ENCODE data around the gene CD22. TPM values are rescaled to one million over a fixed set of nuclear protein-coding genes. Genes with fewer than 3 reads are reported as not detected.

The CD22 gene
- total and polyA plus RNA-seq, 2 of the 4 experiments (the other 2 are of a cell fraction), result 0.18 to 0.22 TPM

GRCh38 chr19:35310331-35310730 lies 18.7 kb upstream of the CD22 start:
- Histone ChIP-seq H2AK5ac (ENCODE audit: low read depth, low read length) (no peak overlapping the region), H2AK9ac (replicated peaks; ENCODE audit: low read depth, low read length, poor library complexity) (no peak overlapping the region), H2BK120ac (ENCODE audit: low read depth, low read length) (no peak overlapping the region), H3K9ac (ENCODE audit: low read depth, low read length) (no peak overlapping the region), H2BK20ac (ENCODE audit: low read depth, low read length) (no peak overlapping the region), H3K4me3 (ENCODE audit: insufficient read depth, low read depth, low read length) (no peak overlapping the region), H3K9me3 (ENCODE audit: control insufficient read depth, insufficient read depth, low read length) (no peaks in the 10 kb centered on the region), H2AFZ (replicated peaks; ENCODE audit: low read length, poor library complexity) (no peak overlapping the region), H4K91ac (ENCODE audit: insufficient read depth, low read depth, low read length) (no peak overlapping the region), H3K27ac (ENCODE audit: insufficient read depth, low read length) (no peak overlapping the region), H4K5ac (ENCODE audit: low read depth, low read length) (no peak overlapping the region), H3K14ac (replicated peaks; ENCODE audit: low read depth, low read length) (no peak overlapping the region), H4K20me1 (ENCODE audit: insufficient read depth, low read length) (no peaks in the 10 kb centered on the region), H2BK5ac (ENCODE audit: low read depth, low read length, poor library complexity, severe bottlenecking) (no peak overlapping the region), H4K8ac (ENCODE audit: low read depth in 2 of 2, low read length in 2 of 2) (no peak overlapping the region), H3K4ac (ENCODE audit: low read depth, low read length) (no peak overlapping the region), H3K23ac (ENCODE audit: low read depth, low read length) (no peak overlapping the region), H3K9me1 (ENCODE audit: insufficient read depth, low read length) (no peaks in the 10 kb centered on the region), H3K56ac (ENCODE audit: extremely low read depth, insufficient read depth, low read length) (no peak overlapping the region), H3K27me3 (ENCODE audit: control insufficient read depth, insufficient read depth, low read length) (no peaks in the 10 kb centered on the region; the same call in 1 of the 2 replicates), H3K18ac (ENCODE audit: low read depth, low read length) (no peak overlapping the region), H3K4me2 (ENCODE audit: low read depth, low read length) (no peak overlapping the region), H3K4me1 (ENCODE audit: control insufficient read depth, insufficient read depth, low read length) (no peaks in the 10 kb centered on the region), H2BK15ac (ENCODE audit: low read depth, low read length) (no peak overlapping the region), H3K79me1 (ENCODE audit: low read depth in 1 of 2, low read length in 2 of 2) (no peaks in the 10 kb centered on the region), H3K36me3 (ENCODE audit: control insufficient read depth, insufficient read depth, low read length) (no peaks in the 10 kb centered on the region)
- ChIA-PET CTCF (no interaction called here), POLR2A (ENCODE audit: unreplicated experiment) (no interaction called here)
- TF ChIP-seq BHLHE40 (IDR thresholded peaks at IDR 0.05; ENCODE audit: low read depth, low read length) (no peak), MAFK (IDR thresholded peaks at IDR 0.05; ENCODE audit: low read depth, low read length) (no peak), RFX5 (IDR thresholded peaks at IDR 0.05; ENCODE audit: low read depth, low read length) (no peak), SMC3 (IDR thresholded peaks at IDR 0.05; ENCODE audit: low read depth, low read length) (no peak), CHD1 (IDR thresholded peaks at IDR 0.05; ENCODE audit: low read depth, low read length) (no peak), USF2 (IDR thresholded peaks at IDR 0.05; ENCODE audit: low read depth, low read length) (no peak), CEBPB (IDR thresholded peaks at IDR 0.05; ENCODE audit: low read depth, low read length) (no peak), MXI1 (IDR thresholded peaks at IDR 0.05; ENCODE audit: borderline replicate concordance, low read depth, low read length) (no peak), FOS (IDR thresholded peaks at IDR 0.05; ENCODE audit: low read depth, low read length) (no peak), MAZ (IDR thresholded peaks at IDR 0.05; ENCODE audit: borderline replicate concordance, low read depth, low read length) (no peak), POLR2A (IDR thresholded peaks at IDR 0.05; ENCODE audit: low read depth, low read length) (no peak), RCOR1 (IDR thresholded peaks at IDR 0.05; ENCODE audit: insufficient replicate concordance, low read length) (no peak), NFE2L2 (IDR thresholded peaks at IDR 0.05; ENCODE audit: low read depth, low read length) (no peak), RAD21 (IDR thresholded peaks at IDR 0.05; ENCODE audit: low read length) (no peak), ELK1 (IDR thresholded peaks at IDR 0.05; ENCODE audit: borderline replicate concordance, low read depth, low read length) (no peak)
- TF ChIP-seq, protein P1, sequence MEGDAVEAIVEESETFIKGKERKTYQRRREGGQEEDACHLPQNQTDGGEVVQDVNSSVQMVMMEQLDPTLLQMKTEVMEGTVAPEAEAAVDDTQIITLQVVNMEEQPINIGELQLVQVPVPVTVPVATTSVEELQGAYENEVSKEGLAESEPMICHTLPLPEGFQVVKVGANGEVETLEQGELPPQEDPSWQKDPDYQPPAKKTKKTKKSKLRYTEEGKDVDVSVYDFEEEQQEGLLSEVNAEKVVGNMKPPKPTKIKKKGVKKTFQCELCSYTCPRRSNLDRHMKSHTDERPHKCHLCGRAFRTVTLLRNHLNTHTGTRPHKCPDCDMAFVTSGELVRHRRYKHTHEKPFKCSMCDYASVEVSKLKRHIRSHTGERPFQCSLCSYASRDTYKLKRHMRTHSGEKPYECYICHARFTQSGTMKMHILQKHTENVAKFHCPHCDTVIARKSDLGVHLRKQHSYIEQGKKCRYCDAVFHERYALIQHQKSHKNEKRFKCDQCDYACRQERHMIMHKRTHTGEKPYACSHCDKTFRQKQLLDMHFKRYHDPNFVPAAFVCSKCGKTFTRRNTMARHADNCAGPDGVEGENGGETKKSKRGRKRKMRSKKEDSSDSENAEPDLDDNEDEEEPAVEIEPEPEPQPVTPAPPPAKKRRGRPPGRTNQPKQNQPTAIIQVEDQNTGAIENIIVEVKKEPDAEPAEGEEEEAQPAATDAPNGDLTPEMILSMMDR (conservative IDR thresholded peaks at IDR 0.05; ENCODE audit: low read depth, low read length), result no peak
- no peak for ATAC-seq (ENCODE audit: low read depth)
- in situ Hi-C loops (cut with MboI; ENCODE audit: low sequenced_read_pairs), result no loop called here
- 85% methylated on average over 6 of the region's 12 CpGs; no CpG with 5 or more reads in 1 of the 2 experiments for WGBS, 2 experiments (ENCODE audit: extremely low coverage in 2 of 2, insufficient read length in 1 of 2)
- BruUV-seq (replicated peaks), result no TSS peak
- dilution Hi-C loops (cut with HindIII; ENCODE audit: low sequenced_read_pairs, unreplicated experiment), result no loop called here
- intact Hi-C loops (cut with micrococcal nuclease), result no loop called here
- DNase-seq, result no peak

Measured in IMR-90 (cell line).